Endothelial cell of umbilical vein (primary cell): ENCODE measurements around the gene SMIM12. TPM values are rescaled to one million over a fixed set of nuclear protein-coding genes. Genes with fewer than 3 reads are reported as not detected.

Experiments
- BruUV-seq: library from RNA; stranded (reverse); fragments of 400-500 nt; replicated peaks from 2 replicates; lab custom pipeline; 2021; lab: Mats Ljungman, UMichigan
- CTCF ChIA-PET: fragments of 300-600, 350-600 bp; sonication (Branson Sonifier 250); formaldehyde crosslinking; loops from one replicate; lab custom pipeline; 2021; ENCODE audit warnings: antibody characterized with exemption, inconsistent platforms; lab: Charles Lee
- POLR2A ChIA-PET: fragments of 300-600, 350-600 bp; sonication (Branson Sonifier 250); formaldehyde crosslinking; loops from one replicate; lab custom pipeline; 2021; ENCODE audit warnings: antibody characterized with exemption, inconsistent platforms; lab: Charles Lee
- DNase-seq: peaks from one replicate; pipeline ENCODE4 v3.0.0-alpha.2; 2011; ENCODE audit warnings: low read depth, low spot score
- FAIRE-seq: peaks from 2 replicates; lab custom pipeline; 2011; peaks lifted over from hg19 to GRCh38; lab: Jason Lieb, UNC
- H2AFZ ChIP-seq: 2 replicates; pipeline ENCODE4 v1.6.0; 2012; ENCODE audit warnings: low read depth, low read length, control low read depth, inconsistent platforms
- H3K27ac ChIP-seq: 2 replicates; pipeline ENCODE4 v1.5.1; 2011; ENCODE audit warnings: low read depth, mild to moderate bottlenecking, control low read depth, low read length, moderate library complexity; ENCODE audit not compliant: insufficient read depth
- H3K27me3 ChIP-seq, 2 experiments: 2 replicates each; pipeline versions ENCODE4 v1.6.0 to v1.6.1; 2011; ENCODE audit warnings: low read length in 2 of 2, mixed read lengths in 1 of 2; ENCODE audit not compliant: control insufficient read depth in 2 of 2, insufficient read depth in 2 of 2
- H3K36me3 ChIP-seq, 2 experiments: 2 replicates in 1 of 2; 3 replicates in 1 of 2; pipeline ENCODE4 v1.5.1; 2011; ENCODE audit warnings: low read length in 2 of 2, mild to moderate bottlenecking in 1 of 2, moderate library complexity in 1 of 2; ENCODE audit not compliant: control insufficient read depth in 2 of 2, insufficient read depth in 2 of 2; ENCODE audit errors: extremely low read depth in 1 of 2
- H3K4me1 ChIP-seq: 3 replicates; pipeline ENCODE4 v1.5.1; 2011; ENCODE audit warnings: mild to moderate bottlenecking, low read length; ENCODE audit not compliant: control insufficient read depth, insufficient read depth; ENCODE audit errors: extremely low read depth
- H3K4me2 ChIP-seq: 2 replicates; pipeline ENCODE4 v1.6.1; 2011; ENCODE audit warnings: low read length, control low read depth, mixed read lengths; ENCODE audit not compliant: insufficient read depth
- H3K4me3 ChIP-seq, 3 experiments: fragments of 200-600 bp in 1 of 3; sonication (generic), shearing (Covaris generic) in 1 of 3; replicated peaks in 1 of 3; 2 replicates each; pipeline ENCODE4 v1.5.1; 2011 to 2016; ENCODE audit warnings: control low read depth in 3 of 3, low read length in 3 of 3, mild to moderate bottlenecking in 2 of 3, inconsistent platforms in 1 of 3, low read depth in 1 of 3, moderate library complexity in 1 of 3; ENCODE audit not compliant: insufficient read depth in 1 of 3
- H3K79me2 ChIP-seq: 2 replicates; pipeline ENCODE4 v1.6.0; 2012; ENCODE audit warnings: low read length, inconsistent platforms; ENCODE audit not compliant: control insufficient read depth, insufficient read depth
- H3K9ac ChIP-seq: replicated peaks from 2 replicates; pipeline ENCODE3; 2011; ENCODE audit warnings: low read length, control low read depth; ENCODE audit not compliant: insufficient read depth; ENCODE audit errors: extremely low read depth
- H3K9me1 ChIP-seq: replicated peaks from 3 replicates; pipeline ENCODE4 v1.6.0; 2011; ENCODE audit warnings: mild to moderate bottlenecking, low read length; ENCODE audit not compliant: control insufficient read depth, insufficient read depth; ENCODE audit errors: extremely low read depth
- H3K9me3 ChIP-seq: replicated peaks from 2 replicates; pipeline ENCODE4 v1.5.1; 2012; ENCODE audit warnings: low read length, inconsistent platforms; ENCODE audit not compliant: control insufficient read depth, insufficient read depth
- H4K20me1 ChIP-seq: replicated peaks from 2 replicates; pipeline ENCODE3; 2011; ENCODE audit warnings: mild to moderate bottlenecking, low read length; ENCODE audit not compliant: control insufficient read depth, insufficient read depth; ENCODE audit errors: extremely low read depth
- EZH2 ChIP-seq: IDR thresholded peaks from 2 replicates; pipeline ENCODE4 v1.6.1; 2012; ENCODE audit warnings: borderline replicate concordance, low read depth, mild to moderate bottlenecking, moderate library complexity, low read length, inconsistent platforms; ENCODE audit not compliant: severe bottlenecking
- GATA2 ChIP-seq: IDR thresholded peaks from 2 replicates; pipeline ENCODE4 v1.7.0; 2011; ENCODE audit warnings: low read depth, mild to moderate bottlenecking, moderate library complexity, mixed read lengths, low read length; ENCODE audit not compliant: insufficient read length, insufficient read depth
- JUN ChIP-seq: IDR thresholded peaks from 2 replicates; pipeline ENCODE4 v1.6.1; 2011; ENCODE audit warnings: borderline replicate concordance, low read depth; ENCODE audit not compliant: insufficient read length, insufficient read depth
- MYC ChIP-seq: IDR thresholded peaks from one replicate; pipeline ENCODE4 v1.6.1; 2011; ENCODE audit warnings: mild to moderate bottlenecking, low read depth, low read length
- POLR2A ChIP-seq: IDR thresholded peaks from 2 replicates; pipeline ENCODE4 v1.6.1; 2012; ENCODE audit warnings: low read depth, mild to moderate bottlenecking, control low read depth, low read length
- dilution Hi-C: fragments of 300-500 bp; cut with MboI; formaldehyde crosslinking; loops from one replicate; pipeline ENCODE4 v1.15.0; 2019; ENCODE audit warnings: low sequenced_read_pairs; ENCODE audit not compliant: extremely low pct_ligation_motif_present
- intact Hi-C: fragments of 100-400 bp; cut with micrococcal nuclease; formaldehyde crosslinking; loops from one replicate; pipeline ENCODE4 v1.10.0; 2022
- polyA plus RNA-seq, 4 experiments: library from polyadenylated mRNA; depleted of rRNA in 3 of 4; stranded (reverse) in 3 of 4; unstranded in 1 of 4; fragments of >200 nt; gene quantifications; 2 replicates each; pipeline versions ENCODE4 v1.2.1 to v1.2.3, GENCODE V29; 2011 to 2012; ENCODE audit warnings: missing spikeins in 1 of 4
- total RNA-seq: library from RNA; stranded (reverse); gene quantifications from 2 replicates; pipeline ENCODE4 v1.2.3, GENCODE V29; 2021
- TF ChIP-seq, protein P1 (sequence below): IDR thresholded peaks from 2 replicates; pipeline ENCODE4 v1.6.1; 2011; ENCODE audit not compliant: insufficient read depth, insufficient read length

Gene SMIM12
- total and polyA plus RNA-seq, 2 donors (not counting 3 experiments of a cell fraction or from before 2014, with no cell fraction given), result 66.2 to 85.9 TPM

DNA sequence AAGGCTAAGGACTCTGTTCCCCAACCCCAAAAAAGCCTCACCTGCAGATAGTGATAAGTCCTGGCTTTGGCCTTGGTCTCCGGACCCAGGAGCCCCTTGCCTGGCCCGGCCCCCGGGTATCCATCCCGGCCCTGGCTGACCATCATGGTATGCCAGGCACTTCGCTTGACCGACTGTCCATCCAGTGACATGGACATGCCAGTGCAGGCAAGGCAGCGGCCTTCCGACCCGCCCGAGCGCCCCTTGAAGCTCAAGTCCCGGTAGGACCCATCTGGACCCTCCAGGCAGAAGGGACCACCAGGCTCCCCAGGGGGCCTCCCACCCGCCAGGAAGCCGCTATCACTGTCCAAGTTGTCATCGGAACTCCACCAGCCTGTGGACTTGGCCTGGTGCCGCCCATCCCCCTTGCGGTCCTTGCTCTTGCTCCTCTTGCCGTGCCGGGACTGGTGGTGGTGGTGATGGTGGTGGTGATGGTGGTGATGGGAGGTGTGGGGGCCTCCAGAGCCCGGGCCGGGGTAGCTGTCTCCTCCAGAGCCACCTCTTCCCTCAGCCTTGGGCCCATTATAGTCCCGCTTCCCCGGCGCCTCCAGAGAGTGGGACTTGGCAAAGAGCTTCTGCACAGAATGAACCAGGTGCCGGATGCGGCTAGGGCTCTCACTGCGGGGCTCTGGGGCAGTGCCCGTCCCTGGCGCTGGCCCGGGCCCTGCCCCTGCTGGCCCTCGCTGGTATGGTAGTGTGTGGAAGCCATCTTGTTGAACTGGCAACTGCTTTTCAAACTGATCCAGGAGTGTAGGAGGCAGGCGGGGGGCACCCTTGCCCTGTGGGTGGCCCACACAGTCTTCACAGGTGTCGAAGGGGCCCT is 44.9 kb upstream of the SMIM12 start:
- H4K20me1 ChIP-seq, result no peaks in the 10 kb centered on the region
- BruUV-seq, result no TSS peak
- H3K79me2 ChIP-seq, result no peaks in the 10 kb centered on the region
- H2AFZ ChIP-seq, result no peak overlapping the region
- H3K9me3 ChIP-seq, result no peaks in the 10 kb centered on the region
- no peaks in the 10 kb centered on the region for H3K36me3 ChIP-seq
- dilution Hi-C loops (no loop called here), intact Hi-C loops (no loop called here)
- H3K9me1 ChIP-seq, result no peaks in the 10 kb centered on the region
- FAIRE-seq, result no peak
- no peak overlapping the region for H3K4me3 ChIP-seq
- H3K4me1 ChIP-seq, result no peaks in the 10 kb centered on the region
- H3K27me3 ChIP-seq, result no peaks in the 10 kb centered on the region
- ChIA-PET CTCF (no interaction called here), POLR2A (no interaction called here)
- H3K27ac ChIP-seq, result no peak overlapping the region
- TF ChIP-seq MYC (no peak), GATA2 (no peak), JUN (no peak), POLR2A (no peak)
- H3K9ac ChIP-seq, result no peak overlapping the region
- DNase-seq, result no peak
- no peak overlapping the region for H3K4me2 ChIP-seq

DNA sequence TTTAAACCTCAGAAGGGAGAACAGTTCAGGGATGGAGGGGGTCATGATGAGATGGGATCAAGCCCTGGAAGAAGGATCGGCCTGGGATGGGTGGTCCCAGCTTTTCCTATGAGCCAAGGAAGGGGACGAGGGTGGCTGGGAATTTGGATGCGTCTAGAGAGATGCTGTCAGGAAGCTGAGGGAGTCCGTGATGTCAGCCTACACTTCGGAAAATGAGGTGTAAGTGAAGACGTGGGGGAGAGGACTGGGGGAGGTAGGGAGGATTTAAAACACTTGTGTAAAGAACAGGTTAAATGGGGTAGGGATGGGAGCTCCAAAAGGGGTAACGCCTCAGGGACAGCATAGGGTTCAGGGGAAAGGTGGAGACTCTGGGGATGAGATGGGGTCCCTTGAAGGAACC is 42.4 kb upstream of the SMIM12 start:
- Histone ChIP-seq H3K9me1 (no peaks in the 10 kb centered on the region), H3K79me2 (no peaks in the 10 kb centered on the region), H3K36me3 (no peaks in the 10 kb centered on the region), H2AFZ (no peak overlapping the region), H3K9me3 (no peaks in the 10 kb centered on the region), H3K27me3 (no peaks in the 10 kb centered on the region), H3K27ac (no peak overlapping the region), H4K20me1 (no peaks in the 10 kb centered on the region), H3K4me2 (no peak overlapping the region), H3K4me1 (no peaks in the 10 kb centered on the region), H3K4me3 (no peak overlapping the region), H3K9ac (no peak overlapping the region)
- POLR2A ChIA-PET, result interaction anchor here (0.6 kb wide), 1 partner anchor 255 kb away, joined by 4 read pairs; no protein-coding TSS in a partner anchor
- intact Hi-C loops (no loop called here), dilution Hi-C loops (no loop called here)
- FAIRE-seq, result no peak
- BruUV-seq, result no TSS peak
- CTCF ChIA-PET, result no interaction called here
- DNase-seq, result no peak
- TF ChIP-seq, protein P1, sequence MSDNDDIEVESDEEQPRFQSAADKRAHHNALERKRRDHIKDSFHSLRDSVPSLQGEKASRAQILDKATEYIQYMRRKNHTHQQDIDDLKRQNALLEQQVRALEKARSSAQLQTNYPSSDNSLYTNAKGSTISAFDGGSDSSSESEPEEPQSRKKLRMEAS, result no peak
- no peak for TF ChIP-seq EZH2
